GM18909 (cell line): ENCODE data around the gene FBXO36.
"Not testable (repeated sequence)": the region's sequence is repeated elsewhere in the genome, so short reads cannot be mapped to it uniquely, and the experiment has no call there.

Experiments
- ATAC-seq: cut with Tn5 transposase; IDR thresholded peaks from one replicate; pipeline ENCODE4 v1.9.1; 2021; ENCODE audit warnings: mild to moderate bottlenecking; ENCODE audit not compliant: unreplicated experiment, poor library complexity

Gene FBXO36

DNA sequence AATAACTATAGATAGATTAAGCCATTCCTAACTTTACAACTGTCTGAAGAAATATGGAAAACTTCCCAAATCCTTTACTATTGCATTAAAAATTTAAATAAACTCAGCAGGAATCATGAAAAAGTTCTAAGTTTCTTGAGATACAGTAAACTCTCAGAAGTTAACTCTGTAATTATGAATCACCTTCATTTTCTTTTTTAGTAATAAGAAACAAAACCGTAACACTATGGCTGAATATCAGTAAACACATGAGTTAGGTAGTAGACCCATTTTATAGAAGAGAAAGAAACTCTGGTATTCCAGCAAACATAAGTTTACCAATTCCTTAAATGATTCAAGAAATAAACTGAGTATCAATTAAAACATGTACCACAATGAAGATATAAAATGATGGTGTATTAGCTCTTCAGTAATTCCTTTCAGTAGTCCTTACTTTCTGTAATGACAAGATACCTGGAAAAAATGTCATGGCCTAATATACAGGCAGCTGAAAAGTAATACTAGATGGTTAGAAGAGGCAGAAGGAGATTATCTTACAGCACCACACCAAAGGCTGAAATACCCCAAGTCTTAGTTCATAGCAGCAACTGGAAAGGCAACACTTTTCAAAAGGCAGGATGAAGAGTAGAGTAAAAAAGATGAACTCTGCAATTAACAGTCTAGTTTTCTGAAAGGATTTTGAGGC, 12.0 kb upstream of the FBXO36 start:
- peak; percentile 12 for ATAC-seq

DNA sequence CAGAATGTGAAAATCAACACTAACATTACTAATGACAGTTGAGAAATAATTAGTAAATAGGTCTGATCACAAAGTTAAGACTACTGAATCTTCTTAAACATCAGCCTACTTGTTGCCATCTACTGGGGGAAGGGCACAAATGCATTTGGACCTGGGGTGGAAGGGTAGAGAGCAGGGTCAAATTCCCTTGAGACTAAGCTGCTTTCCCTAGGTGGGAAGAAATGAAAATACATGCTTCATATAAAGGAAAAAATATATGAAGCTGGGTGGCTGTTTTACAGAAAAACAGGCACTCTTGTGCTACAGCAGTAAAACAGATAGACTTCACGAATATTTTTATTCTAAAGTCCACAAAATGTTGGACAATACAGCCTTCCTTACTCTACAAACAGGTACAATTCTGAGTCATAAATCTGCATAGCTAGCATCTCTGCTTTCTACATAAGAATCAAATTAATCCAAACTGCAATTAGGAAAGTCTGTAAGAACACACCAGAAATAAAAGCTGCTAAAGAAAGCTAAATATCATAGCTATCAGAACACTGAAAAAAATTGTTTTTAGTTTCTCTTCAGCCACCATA, 11.4 kb upstream of the FBXO36 start:
- peak; percentile 76 for ATAC-seq

DNA sequence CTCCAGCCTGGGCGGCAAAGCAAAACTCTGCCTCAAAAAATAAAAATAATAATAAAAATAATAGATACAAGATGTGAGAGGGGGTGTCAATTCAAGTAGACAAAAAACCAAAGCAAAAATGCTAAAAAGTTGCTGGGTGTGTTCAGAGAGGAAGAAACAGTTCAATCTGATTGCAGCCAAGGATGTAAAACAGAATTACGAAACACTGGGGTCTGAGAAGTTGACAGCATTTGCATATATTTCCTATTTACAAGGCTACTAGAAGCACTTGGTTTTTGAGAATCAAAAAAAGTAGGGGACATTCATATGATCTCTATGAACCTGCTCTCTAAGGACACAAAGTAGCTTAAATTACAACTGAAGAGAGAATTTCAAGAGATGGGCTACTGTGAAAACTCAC, 8.1 kb upstream of the FBXO36 start:
- no peak for ATAC-seq

GRCh38 chr2:229917793-229918192, 4.5 kb upstream of the FBXO36 start:
- ATAC-seq: no peak

- no peak for ATAC-seq
These were observed 2.2 kb upstream of the FBXO36 start for GRCh38 chr2:229920011-229920641.

DNA sequence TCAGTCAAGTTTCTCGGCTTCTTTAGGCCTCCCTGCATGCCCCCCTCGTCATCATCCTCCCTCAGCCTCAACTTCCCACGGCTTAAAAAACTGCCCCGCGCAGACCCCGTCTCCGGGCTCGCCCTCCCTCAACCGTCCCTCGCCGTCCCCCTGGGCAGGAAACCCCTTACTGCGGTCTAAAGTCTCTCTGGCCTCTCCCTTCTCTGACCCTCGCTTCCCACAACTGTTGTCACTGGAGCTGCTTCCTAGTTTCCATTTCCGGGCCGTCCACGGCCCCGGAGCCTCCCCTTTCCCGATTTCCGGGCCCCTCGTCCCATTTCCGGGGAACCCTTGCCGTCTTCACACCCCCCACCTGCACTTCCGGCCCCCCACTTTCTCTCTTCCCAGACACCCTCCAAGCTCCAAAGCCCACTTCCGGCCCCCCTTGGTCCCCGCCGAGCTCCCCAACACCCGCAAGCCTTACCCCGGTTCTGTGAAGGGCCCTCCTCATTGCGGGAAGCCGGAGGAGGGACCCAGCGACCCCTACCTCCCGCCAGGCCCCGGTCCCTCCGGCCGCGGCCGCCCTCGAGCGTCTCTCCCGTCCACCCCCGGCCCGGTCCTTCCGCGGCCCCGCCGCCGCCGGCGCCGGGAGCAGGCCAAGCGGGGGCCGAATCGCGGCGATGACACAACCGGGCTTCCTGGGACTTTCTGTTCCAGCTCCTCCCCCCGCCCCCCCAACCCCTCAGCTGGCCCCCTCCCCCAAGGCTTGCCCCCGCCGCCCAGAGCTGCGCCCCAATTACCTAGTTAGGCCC, 1.0 kb upstream of the FBXO36 start:
- ATAC-seq: peak; percentile 31

- peak; percentile 75 for ATAC-seq
These were observed 333 bp upstream of the FBXO36 start, which contains the start of gene TRIP12 for GRCh38 chr2:229921892-229922448. TRIP12 (minus strand) TSS chr2:229922009; CDS start chr2:229880079, 41,930 bp downstream.

- ATAC-seq: not testable (repeated sequence)
These were observed 2.2 kb downstream of the FBXO36 start for GRCh38 chr2:229924541-229924940.

GRCh38 chr2:229925201-229925600, 2.9 kb downstream of the FBXO36 start:
- ATAC-seq: no peak

GRCh38 chr2:229927817-229928321, 5.6 kb downstream of the FBXO36 start:
- no peak for ATAC-seq

GRCh38 chr2:229930656-229931055, 8.4 kb downstream of the FBXO36 start:
- ATAC-seq: no peak

DNA sequence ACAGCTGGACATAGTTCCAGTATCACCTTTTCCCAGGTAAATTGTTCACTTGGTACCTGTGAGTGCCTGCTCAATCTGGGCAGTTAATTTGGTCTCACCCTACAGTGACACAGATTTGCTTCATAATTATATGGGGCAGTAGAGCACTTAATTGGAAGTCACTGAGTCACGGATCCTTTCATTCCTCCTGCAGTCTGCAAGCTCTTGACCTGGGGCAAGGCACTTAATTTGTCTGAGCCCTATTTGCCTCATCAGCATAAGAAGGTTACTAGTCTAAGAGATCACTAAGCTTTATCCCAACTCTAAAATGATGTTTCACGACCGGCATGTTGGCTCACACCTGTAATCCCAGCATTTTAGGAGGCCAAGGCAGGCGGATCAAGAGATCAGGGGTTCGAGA, 8.9 kb downstream of the FBXO36 start:
- ATAC-seq: no peak

DNA sequence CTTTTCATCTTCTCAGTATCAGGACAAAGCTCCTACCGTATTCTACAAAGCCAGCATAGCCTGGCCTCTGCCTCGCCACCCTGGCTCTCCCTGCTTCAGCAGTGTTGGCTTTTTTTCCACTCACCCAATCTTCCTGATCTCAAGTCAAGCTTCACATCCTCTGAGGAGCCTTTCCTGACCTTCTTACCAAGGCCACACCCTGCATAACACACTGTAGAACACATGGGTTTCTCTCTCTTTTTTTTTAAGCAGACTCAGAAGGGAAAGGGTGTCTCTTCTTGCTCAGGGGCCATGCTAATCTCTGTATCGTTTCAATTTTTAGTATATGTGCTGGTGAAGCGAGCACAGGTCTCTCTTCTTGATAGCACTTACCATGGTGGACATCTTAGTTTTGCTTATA, 15.2 kb downstream of the FBXO36 start:
- ATAC-seq: no peak

GRCh38 chr2:229942671-229943070, 20.4 kb downstream of the FBXO36 start:
- no peak for ATAC-seq

DNA sequence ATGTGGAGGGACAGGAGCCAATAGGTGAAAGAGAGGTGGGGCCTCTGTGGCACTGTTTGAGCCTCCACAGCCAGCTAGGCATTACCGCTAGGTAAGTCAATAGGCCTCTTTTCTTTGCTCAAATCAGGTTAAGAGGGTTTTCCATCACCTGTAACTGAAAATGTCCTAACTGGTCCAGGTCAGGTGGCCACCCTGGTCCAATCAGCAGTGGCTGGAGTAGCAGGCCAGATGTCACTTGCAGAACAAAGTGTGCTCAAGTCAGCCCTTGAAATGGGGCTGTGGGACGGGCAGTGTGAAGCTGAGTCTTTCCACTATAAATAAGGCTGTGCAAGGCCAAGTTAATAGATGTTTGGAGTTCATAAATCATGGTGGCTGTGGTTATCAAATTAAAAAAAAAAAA, 20.9 kb downstream of the FBXO36 start:
- ATAC-seq: no peak

- ATAC-seq: no peak
These were observed 21.6 kb downstream of the FBXO36 start for GRCh38 chr2:229943770-229944449.

GRCh38 chr2:229945975-229946374, 23.7 kb downstream of the FBXO36 start:
- no peak for ATAC-seq

DNA sequence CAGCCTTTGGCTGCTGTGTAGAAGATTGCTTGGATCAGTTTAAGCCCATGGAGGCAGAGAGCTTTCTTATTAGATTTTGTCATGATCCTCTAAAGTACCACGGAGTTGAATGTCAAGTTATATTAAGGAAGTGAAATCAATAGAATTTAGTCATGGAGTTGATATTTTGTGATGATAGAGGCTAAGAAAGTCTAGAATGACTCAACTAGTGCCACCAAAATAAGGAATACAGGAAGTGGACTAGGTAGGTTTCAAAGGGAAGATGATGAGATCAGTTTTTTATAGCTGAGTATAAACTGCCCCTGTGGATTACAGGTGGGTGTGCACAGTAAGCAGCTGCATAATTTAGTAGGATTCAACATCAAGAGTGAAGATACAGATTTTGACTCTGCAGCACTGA, 25.2 kb downstream of the FBXO36 start:
- peak; percentile 44 for ATAC-seq

GRCh38 chr2:229952256-229952835, 30.0 kb downstream of the FBXO36 start:
- no peak for ATAC-seq
